Ovary (tissue), 9 donors: ENCODE data around the gene SLC35C1. TPM values are rescaled to one million over a fixed set of nuclear protein-coding genes. Genes with fewer than 3 reads are reported as not detected.

Experiments
- DNase-seq, 5 donors: peaks; one replicate each; pipeline ENCODE4 v3.0.0-alpha.2; 2019 to 2020
- H3K27ac ChIP-seq, 2 donors: fragments of 200-600 bp; one replicate each; pipeline versions ENCODE4 v1.5.1 to v1.8.0; 2019 to 2022
- H3K27me3 ChIP-seq: fragments of 200-600 bp; one replicate; pipeline ENCODE4 v1.8.0; 2022
- H3K36me3 ChIP-seq: fragments of 200-600 bp; sonication (generic); one replicate; pipeline ENCODE4 v1.5.1; 2019
- H3K4me1 ChIP-seq: one replicate; pipeline ENCODE4 v1.8.1; 2013; ENCODE audit warnings: mild to moderate bottlenecking, moderate library complexity; ENCODE audit not compliant: insufficient read depth
- H3K4me3 ChIP-seq: fragments of 200-600 bp; sonication (generic); one replicate; pipeline ENCODE4 v1.5.1; 2017
- H3K9me3 ChIP-seq, 2 donors: fragments of 200-600 bp in 1 of 2; sonication (generic) in 1 of 2; one replicate each; pipeline versions ENCODE4 v1.5.1 to v1.8.1; 2013 to 2019; ENCODE audit warnings: mild to moderate bottlenecking in 1 of 2, moderate library complexity in 1 of 2
- EP300 ChIP-seq: sonication (generic); formaldehyde crosslinking; IDR thresholded peaks from one replicate; pipeline ENCODE4 v1.6.1; 2017; ENCODE audit warnings: antibody characterized with exemption
- POLR2A ChIP-seq: fragments of 450-650 bp; IDR thresholded peaks from one replicate; pipeline ENCODE4 v1.6.1; 2017; ENCODE audit warnings: antibody characterized with exemption, mild to moderate bottlenecking, moderate library complexity
- WGBS, 3 donors: extraction: QIAGEN DNeasy Blood & Tissue Kit in 1 of 3; methylation state at CpG; one replicate each; pipeline versions ENCODE4 v1.1.5 to v1.1.7; 2013 to 2017; 5-methylcytosine and 5-hydroxymethylcytosine counted together
- intact Hi-C, 4 donors: fragments of 100-400 bp; cut with DNase I; formaldehyde crosslinking; loops; one replicate each; pipeline versions ENCODE4 v1.11.0 to v1.15.1; 2022 to 2023
- polyA plus RNA-seq, 2 donors: library from polyadenylated mRNA; stranded (reverse); fragments of 200-250 nt in 1 of 2; fragments of 350-450 nt in 1 of 2; fragmentation: Illumina TruSeq in 1 of 2; extraction: RNeasy Lipid Tissue Mini Kit (QIAGEN cat#74804) in 1 of 2; gene quantifications; one replicate each; pipeline ENCODE4 v1.2.3, GENCODE V29; 2013 to 2014
- total RNA-seq, 7 donors: library from RNA; depleted of rRNA in 2 of 7; stranded (reverse); fragments of >200 nt in 2 of 7; fragmentation: NEBNext Ultra II Directional in 3 of 7; extraction: Animal tissue kit (Norgen Biotek cat#: 25700) in 3 of 7; gene quantifications; one replicate each; pipeline versions ENCODE4 v1.1.0 to v1.2.4, GENCODE V29; 2016 to 2023
- TF ChIP-seq, protein P1 (sequence below), 3 donors: fragments of 450-650 bp in 2 of 3; fragments of 200-600 bp in 1 of 3; IDR thresholded peaks; one replicate each; pipeline versions ENCODE4 v1.5.1 to v1.8.0; 2016 to 2022; ENCODE audit warnings: antibody characterized with exemption in 3 of 3, mild to moderate bottlenecking in 1 of 3
- donor health status: DM: no; HTN: no; CAD: no; lungs with moderate emphysema.
- donor health status: DM: no; HTN: no; CAD: no.
- donor health status: Bipolar disorder and iron deficiency.
- donor health status: DM: yes; HTN: yes; CAD: no.
- donor health status: DM: no; HTN: no; CAD: no.
- donor health status: DM: yes; HTN: yes; CAD: no.

SLC35C1 gene
- total and polyA plus RNA-seq, 9 donors: 5.9 to 13.8 (median 9.6) TPM

DNA sequence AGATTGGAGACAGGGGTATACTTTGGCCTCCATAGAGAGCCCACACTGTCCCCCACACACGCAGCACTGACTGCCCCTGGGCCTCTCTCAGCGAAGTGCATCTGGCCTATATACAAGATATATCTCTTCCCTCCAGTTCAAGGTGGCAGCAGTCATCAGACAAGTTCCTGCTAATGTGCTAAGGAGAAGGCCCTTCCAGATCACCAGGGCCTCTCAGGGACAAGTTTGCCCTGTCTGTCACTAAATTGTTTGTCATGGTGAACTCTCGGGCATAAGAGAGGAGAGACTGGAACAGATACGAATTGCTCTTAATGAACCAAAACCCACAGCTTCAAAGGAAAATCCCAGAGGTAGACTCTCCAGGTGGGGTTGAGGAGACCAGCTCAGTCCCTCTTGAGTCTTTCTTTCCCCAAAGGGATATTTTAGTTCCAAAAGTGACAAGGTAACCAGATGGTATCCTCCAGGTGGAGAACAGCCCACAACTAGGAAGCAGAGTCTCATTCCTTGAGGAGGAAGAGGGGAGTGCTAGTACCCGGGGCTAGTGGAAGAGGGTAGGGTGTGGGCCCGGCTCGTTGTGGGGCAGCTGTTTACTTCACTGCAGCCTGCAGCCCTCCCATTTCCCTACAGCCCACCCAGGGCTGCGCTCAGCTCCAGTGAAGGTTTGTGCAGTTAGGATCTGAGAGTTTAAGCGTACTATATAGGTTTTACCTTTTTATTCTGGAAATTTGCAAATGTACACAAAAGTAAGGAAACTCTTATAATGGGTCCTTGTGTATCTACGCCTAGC is 2.2 kb upstream of the SLC35C1 start:
- Histone ChIP-seq H3K4me3 (no peak overlapping the region), H3K27me3 (no peaks in the 10 kb centered on the region), H3K27ac (no peak overlapping the region), H3K9me3 (no peaks in the 10 kb centered on the region), H3K36me3 (no peaks in the 10 kb centered on the region), H3K4me1 (peaks cover 11% of the 10 kb centered on the region)
- DNase-seq: no peak
- 87 to 92% (median 91%) methylated on average over 10 of the region's 10 CpGs for WGBS, 3 donors
- TF ChIP-seq POLR2A (no peak), EP300 (no peak)
- TF ChIP-seq, protein P1, sequence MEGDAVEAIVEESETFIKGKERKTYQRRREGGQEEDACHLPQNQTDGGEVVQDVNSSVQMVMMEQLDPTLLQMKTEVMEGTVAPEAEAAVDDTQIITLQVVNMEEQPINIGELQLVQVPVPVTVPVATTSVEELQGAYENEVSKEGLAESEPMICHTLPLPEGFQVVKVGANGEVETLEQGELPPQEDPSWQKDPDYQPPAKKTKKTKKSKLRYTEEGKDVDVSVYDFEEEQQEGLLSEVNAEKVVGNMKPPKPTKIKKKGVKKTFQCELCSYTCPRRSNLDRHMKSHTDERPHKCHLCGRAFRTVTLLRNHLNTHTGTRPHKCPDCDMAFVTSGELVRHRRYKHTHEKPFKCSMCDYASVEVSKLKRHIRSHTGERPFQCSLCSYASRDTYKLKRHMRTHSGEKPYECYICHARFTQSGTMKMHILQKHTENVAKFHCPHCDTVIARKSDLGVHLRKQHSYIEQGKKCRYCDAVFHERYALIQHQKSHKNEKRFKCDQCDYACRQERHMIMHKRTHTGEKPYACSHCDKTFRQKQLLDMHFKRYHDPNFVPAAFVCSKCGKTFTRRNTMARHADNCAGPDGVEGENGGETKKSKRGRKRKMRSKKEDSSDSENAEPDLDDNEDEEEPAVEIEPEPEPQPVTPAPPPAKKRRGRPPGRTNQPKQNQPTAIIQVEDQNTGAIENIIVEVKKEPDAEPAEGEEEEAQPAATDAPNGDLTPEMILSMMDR (IDR thresholded peaks at IDR 0.05): no peak
- intact Hi-C loops: no loop called here

DNA sequence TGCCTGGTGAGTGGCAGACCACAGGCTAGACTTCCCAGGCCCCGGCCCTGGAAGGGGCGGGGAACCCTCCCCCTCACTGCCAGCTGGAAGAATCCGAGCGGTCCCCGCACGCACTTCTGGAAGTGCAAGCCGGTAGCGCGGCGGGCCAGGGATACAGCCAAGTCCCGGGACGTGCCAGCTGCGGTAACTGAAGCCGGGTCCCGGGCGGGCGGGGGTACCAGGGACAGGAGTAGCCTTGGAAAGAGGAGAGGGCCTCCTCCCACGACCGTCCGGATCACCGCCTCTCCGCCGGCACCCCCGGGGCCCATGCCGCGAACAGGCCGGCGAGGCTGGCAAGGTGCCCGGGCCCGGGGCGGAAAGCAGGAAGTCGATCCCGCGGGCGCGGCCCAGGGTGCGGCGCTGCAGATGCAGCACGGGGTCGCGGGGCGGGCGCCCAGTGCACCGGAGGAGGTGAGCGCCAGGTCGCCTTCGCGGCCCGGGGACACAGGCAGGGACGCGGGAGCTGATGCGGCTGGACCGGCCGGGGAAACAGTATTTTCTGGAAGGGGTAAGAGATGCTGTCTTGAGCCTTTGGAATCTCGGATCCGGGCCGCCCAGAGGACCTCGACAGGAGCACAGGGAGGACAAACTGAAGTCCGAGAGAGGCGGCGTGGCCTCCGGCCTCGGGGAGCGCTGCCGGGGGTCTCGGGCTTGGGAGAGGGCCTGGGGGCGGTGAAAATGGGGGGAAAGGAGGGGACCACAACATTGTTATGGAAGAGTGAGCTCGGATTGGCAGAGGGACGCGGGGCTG is 783 bp upstream of the SLC35C1 start:
- H3K27ac ChIP-seq: peak overlapping the region; percentile 40 to 83
- peak; percentile 83 to 89 (median 87) for DNase-seq
- WGBS, 3 donors: 0% methylated on average over 62 to 70 of the region's 70 CpGs

GRCh38 chr11:45805305-45806071 is 539 bp downstream of the SLC35C1 start:
- no peak for TF ChIP-seq POLR2A
- TF ChIP-seq, protein P1 (IDR thresholded peaks at IDR 0.05): no peak
- TF ChIP-seq EP300: no peak
- Histone ChIP-seq H3K27me3 (no peaks in the 10 kb centered on the region), H3K9me3 (no peaks in the 10 kb centered on the region), H3K4me3 (peak overlapping the region; percentile 70), H3K4me1 (peaks cover 11% of the 10 kb centered on the region), H3K27ac (peak overlapping the region; percentile 39 to 83), H3K36me3 (no peaks in the 10 kb centered on the region)
- intact Hi-C loops: no loop called here
- peak; percentile 31 to 59 (median 50) for DNase-seq
- WGBS, 3 donors: 9 to 17% (median 12%) methylated on average over 25 to 29 of the region's 29 CpGs

More for the DNA sequence above, 783 bp upstream of the SLC35C1 start:
- TF ChIP-seq, protein P1 (IDR thresholded peaks at IDR 0.05): no peak
- TF ChIP-seq POLR2A (no peak), EP300 (no peak)
- Histone ChIP-seq H3K27me3 (no peaks in the 10 kb centered on the region), H3K36me3 (no peaks in the 10 kb centered on the region), H3K4me1 (peaks cover 11% of the 10 kb centered on the region), H3K4me3 (peak overlapping the region; percentile 70), H3K9me3 (no peaks in the 10 kb centered on the region)
- intact Hi-C loops: no loop called here
